Cardiac muscle cell (in vitro differentiated cells and primary cell): ENCODE results near the gene PRPF4. TPM values are rescaled to one million over a fixed set of nuclear protein-coding genes. Genes with fewer than 3 reads are reported as not detected.
A peak's percentile ranks its signal among the peaks of the same experiment; 100 is the strongest.
"Not testable (repeated sequence)": the region's sequence is repeated elsewhere in the genome, so short reads cannot be mapped to it uniquely, and the experiment has no call there.

Source experiments
- DNase-seq, 2 donors: peaks; one replicate each; pipeline versions ENCODE4 v3.0.0 to v3.0.0-alpha.2; 2010 to 2017; ENCODE audit warnings: low read depth in 1 of 2, low spot score in 1 of 2
- H3K27ac ChIP-seq: fragments of 200-600 bp; sonication (generic); 2 replicates; pipeline ENCODE4 v1.5.1; 2016
- H3K27me3 ChIP-seq: fragments of 200-600 bp; sonication (generic); 2 replicates; pipeline ENCODE4 v1.6.0; 2016; ENCODE audit warnings: control low read depth
- H3K36me3 ChIP-seq: fragments of 200-600 bp; sonication (generic); 2 replicates; pipeline ENCODE4 v1.5.1; 2016; ENCODE audit warnings: control low read depth
- H3K4me1 ChIP-seq: fragments of 200-600 bp; sonication (generic); 2 replicates; pipeline ENCODE4 v1.8.1; 2017; ENCODE audit warnings: low read depth, mild to moderate bottlenecking, mixed run types
- H3K4me3 ChIP-seq: fragments of 200-600 bp; sonication (generic); 2 replicates; pipeline ENCODE4 v1.5.1; 2016; ENCODE audit warnings: mild to moderate bottlenecking
- H3K9me3 ChIP-seq: fragments of 200-600 bp; sonication (generic); 2 replicates; pipeline ENCODE4 v1.5.1; 2017; ENCODE audit warnings: low read depth, mild to moderate bottlenecking, control low read depth
- CTCF ChIP-seq: IDR thresholded peaks from 2 replicates; pipeline ENCODE4 v1.5.1; 2012; ENCODE audit warnings: low read depth, mild to moderate bottlenecking, low read length
- polyA plus RNA-seq: library from polyadenylated mRNA; unstranded; fragments of >200 nt; fragmentation: Nextera tagmentation; extraction: Ambion mirVana; gene quantifications from 2 replicates; pipeline ENCODE4 v1.2.1, GENCODE V29; 2016
- total RNA-seq: library from RNA; depleted of rRNA; stranded (reverse); fragments of >200 nt; gene quantifications from 2 replicates; pipeline ENCODE4 v1.2.3, GENCODE V29; 2016

PRPF4 gene
- total and polyA plus RNA-seq, 2 experiments from 2014 or later: 20.6 to 30.6 TPM

- no peak for TF ChIP-seq CTCF
- Histone ChIP-seq H3K9me3 (no peaks in the 10 kb centered on the region), H3K36me3 (peaks cover 79% of the 10 kb centered on the region), H3K27me3 (no peaks in the 10 kb centered on the region), H3K4me3 (no peak overlapping the region), H3K4me1 (no peaks in the 10 kb centered on the region), H3K27ac (no peak overlapping the region)
- no peak for DNase-seq
Measured at GRCh38 chr9:113289091-113289490, 13.6 kb downstream of the PRPF4 start.

GRCh38 chr9:113290052-113290607 is 14.7 kb downstream of the PRPF4 start:
- Histone ChIP-seq H3K27ac (no peak overlapping the region), H3K9me3 (no peaks in the 10 kb centered on the region), H3K27me3 (no peaks in the 10 kb centered on the region), H3K4me1 (no peaks in the 10 kb centered on the region), H3K4me3 (no peak overlapping the region), H3K36me3 (peaks cover 69% of the 10 kb centered on the region)
- no peak for DNase-seq
- TF ChIP-seq CTCF: no peak

GRCh38 chr9:113293285-113293878 is 17.9 kb downstream of the PRPF4 start:
- Histone ChIP-seq H3K27ac (no peak overlapping the region), H3K36me3 (peaks cover 39% of the 10 kb centered on the region), H3K9me3 (no peaks in the 10 kb centered on the region), H3K4me3 (no peak overlapping the region), H3K27me3 (no peaks in the 10 kb centered on the region), H3K4me1 (no peaks in the 10 kb centered on the region)
- no peak for TF ChIP-seq CTCF
- DNase-seq: peak in 1 of 2 donors; percentile 7

GRCh38 chr9:113296247-113296646 is 20.8 kb downstream of the PRPF4 start:
- not testable (repeated sequence) for H3K27me3 ChIP-seq, H3K9me3 ChIP-seq, DNase-seq, H3K4me1 ChIP-seq, H3K27ac ChIP-seq, H3K4me3 ChIP-seq
- H3K36me3 ChIP-seq: peaks cover 11% of the 10 kb centered on the region

- no peaks in the 10 kb centered on the region for H3K4me1 ChIP-seq
- H3K9me3 ChIP-seq: no peaks in the 10 kb centered on the region
- H3K27me3 ChIP-seq: no peaks in the 10 kb centered on the region
- DNase-seq: no peak
- no peak overlapping the region for H3K4me3 ChIP-seq
- no peak overlapping the region for H3K27ac ChIP-seq
- H3K36me3 ChIP-seq: peaks cover 5% of the 10 kb centered on the region
- TF ChIP-seq CTCF: no peak
Measured at GRCh38 chr9:113296796-113297558, 21.5 kb downstream of the PRPF4 start.

GRCh38 chr9:113298311-113298710 is 22.9 kb downstream of the PRPF4 start:
- TF ChIP-seq CTCF: no peak
- H3K4me1 ChIP-seq: no peaks in the 10 kb centered on the region
- H3K27me3 ChIP-seq: no peaks in the 10 kb centered on the region
- H3K4me3 ChIP-seq: no peak overlapping the region
- H3K27ac ChIP-seq: no peak overlapping the region
- no peak for DNase-seq
- no peaks in the 10 kb centered on the region for H3K36me3 ChIP-seq
- H3K9me3 ChIP-seq: no peaks in the 10 kb centered on the region
